H1 (cell line): ENCODE results near the gene NAE1. TPM values are rescaled to one million over a fixed set of nuclear protein-coding genes. Genes with fewer than 3 reads are reported as not detected.

Experiments used
- CTCF ChIA-PET: fragments of 300-600 bp; sonication (Branson Sonifier 250); formaldehyde crosslinking; loops from one replicate; lab custom pipeline; 2021; ENCODE audit not compliant: partially characterized antibody; lab: Charles Lee
- POLR2A ChIA-PET: fragments of 300-600 bp; sonication (Branson Sonifier 250); formaldehyde crosslinking; loops from one replicate; lab custom pipeline; 2021; ENCODE audit warnings: inconsistent platforms; ENCODE audit not compliant: partially characterized antibody; lab: Charles Lee
- DNase-seq, 2 experiments: peaks; one replicate each; pipeline versions ENCODE4 v3.0.0 to v3.0.0-alpha.2; 2010 to 2022; ENCODE audit warnings: low spot score in 2 of 2, low read depth in 1 of 2, mixed read lengths in 1 of 2
- FAIRE-seq: peaks from 2 replicates; lab custom pipeline; 2011; peaks lifted over from hg19 to GRCh38; lab: Jason Lieb, UNC
- H2AFZ ChIP-seq: 2 replicates; pipeline ENCODE4 v1.8.1; 2012; ENCODE audit warnings: low read length, inconsistent platforms
- H2AK5ac ChIP-seq: 2 replicates; pipeline ENCODE4 v1.6.1; 2013; ENCODE audit warnings: low read depth, low read length
- H2BK120ac ChIP-seq: replicated peaks from 2 replicates; pipeline ENCODE3; 2013; ENCODE audit warnings: low read depth, low read length, inconsistent platforms
- H2BK12ac ChIP-seq: 2 replicates; pipeline ENCODE4 v1.6.1; 2013; ENCODE audit warnings: low read depth, low read length
- H2BK15ac ChIP-seq: 2 replicates; pipeline ENCODE4 v1.6.1; 2013; ENCODE audit warnings: low read length
- H2BK20ac ChIP-seq: 2 replicates; pipeline ENCODE4 v1.6.1; 2013; ENCODE audit warnings: low read length
- H2BK5ac ChIP-seq: 2 replicates; pipeline ENCODE4 v1.6.1; 2013; ENCODE audit warnings: low read depth, low read length
- H3K14ac ChIP-seq: 2 replicates; pipeline ENCODE4 v1.6.1; 2013; ENCODE audit warnings: inconsistent platforms; ENCODE audit not compliant: insufficient read length
- H3K18ac ChIP-seq: 2 replicates; pipeline ENCODE4 v1.6.1; 2013; ENCODE audit warnings: low read length; ENCODE audit errors: extremely low read depth
- H3K23ac ChIP-seq: 2 replicates; pipeline ENCODE4 v1.6.1; 2013; ENCODE audit warnings: inconsistent platforms; ENCODE audit not compliant: insufficient read length
- H3K23me2 ChIP-seq: 2 replicates; pipeline ENCODE4 v1.6.1; 2013; ENCODE audit warnings: low read depth, low read length
- H3K27ac ChIP-seq: 2 replicates; pipeline ENCODE4 v1.6.1; 2011; ENCODE audit warnings: low read depth, low read length, inconsistent platforms
- H3K27me3 ChIP-seq, 4 experiments: replicated peaks in 1 of 4; 1 replicate in 1 of 4; 2 replicates in 3 of 4; pipeline versions ENCODE4 v1.6.1 to v1.8.1; 2011 to 2013; ENCODE audit warnings: low read length in 3 of 4, mild to moderate bottlenecking in 3 of 4, inconsistent platforms in 2 of 4, mixed read lengths in 2 of 4, moderate library complexity in 1 of 4; ENCODE audit not compliant: control insufficient read depth in 3 of 4, insufficient read depth in 3 of 4; ENCODE audit errors: extremely low read depth in 1 of 4
- H3K36me3 ChIP-seq, 4 experiments: 2 replicates each; pipeline versions ENCODE4 v1.6.1 to v1.8.1; 2011 to 2013; ENCODE audit warnings: mild to moderate bottlenecking in 4 of 4, low read length in 3 of 4, moderate library complexity in 2 of 4, control low read depth in 1 of 4, inconsistent platforms in 1 of 4; ENCODE audit not compliant: insufficient read depth in 4 of 4, control insufficient read depth in 2 of 4
- H3K4ac ChIP-seq: replicated peaks from 2 replicates; pipeline ENCODE3; 2013; ENCODE audit warnings: low read length, low read depth, mixed read lengths, inconsistent platforms; ENCODE audit not compliant: insufficient read length
- H3K4me1 ChIP-seq, 4 experiments: replicated peaks in 1 of 4; 1 replicate in 1 of 4; 2 replicates in 3 of 4; pipeline versions ENCODE4 v1.6.1 to v1.8.1; 2011 to 2013; ENCODE audit warnings: low read length in 3 of 4, inconsistent platforms in 2 of 4, mixed read lengths in 1 of 4; ENCODE audit not compliant: insufficient read depth in 4 of 4, control insufficient read depth in 3 of 4
- H3K4me2 ChIP-seq, 2 experiments: 2 replicates each; pipeline versions ENCODE4 v1.6.1 to v1.8.1; 2011 to 2013; ENCODE audit warnings: low read depth in 2 of 2, low read length in 2 of 2, control low read depth in 1 of 2, inconsistent platforms in 1 of 2, mild to moderate bottlenecking in 1 of 2; ENCODE audit not compliant: insufficient read depth in 1 of 2
- H3K4me3 ChIP-seq, 4 experiments: fragments of 200-600, 300-600 bp in 1 of 4; sonication (generic), shearing (Covaris generic), sonication (Bioruptor Twin) in 1 of 4; 2 replicates each; pipeline versions ENCODE4 v1.5.1 to v1.8.1; 2011 to 2016; ENCODE audit warnings: low read length in 4 of 4, low read depth in 3 of 4, control low read depth in 2 of 4, inconsistent platforms in 2 of 4, mild to moderate bottlenecking in 2 of 4, mixed read lengths in 1 of 4, moderate library complexity in 1 of 4; ENCODE audit not compliant: insufficient read depth in 2 of 4; ENCODE audit errors: extremely low read depth in 1 of 4
- H3K56ac ChIP-seq: replicated peaks from 2 replicates; pipeline ENCODE3; 2013; ENCODE audit warnings: low read depth, mild to moderate bottlenecking, mixed read lengths, low read length, inconsistent platforms; ENCODE audit not compliant: insufficient read length
- H3K79me1 ChIP-seq: 2 replicates; pipeline ENCODE4 v1.6.1; 2013; ENCODE audit warnings: low read depth, low read length, control low read depth
- H3K79me2 ChIP-seq, 2 experiments: 2 replicates each; pipeline versions ENCODE4 v1.6.1 to v1.8.1; 2012 to 2013; ENCODE audit warnings: low read length in 2 of 2, mild to moderate bottlenecking in 2 of 2, inconsistent platforms in 1 of 2; ENCODE audit not compliant: insufficient read depth in 2 of 2, control insufficient read depth in 1 of 2
- H3K9ac ChIP-seq, 4 experiments: replicated peaks in 1 of 4; 1 replicate in 1 of 4; 2 replicates in 3 of 4; pipeline versions ENCODE4 v1.6.1 to v1.8.1; 2011 to 2013; ENCODE audit warnings: low read depth in 3 of 4, low read length in 3 of 4, control low read depth in 2 of 4, mild to moderate bottlenecking in 2 of 4, moderate library complexity in 2 of 4, inconsistent platforms in 1 of 4; ENCODE audit errors: extremely low read depth in 1 of 4
- H3K9me3 ChIP-seq, 2 experiments: 2 replicates each; pipeline versions ENCODE4 v1.6.1 to v1.8.1; 2012 to 2013; ENCODE audit warnings: mild to moderate bottlenecking in 2 of 2, moderate library complexity in 2 of 2, control low read depth in 1 of 2, inconsistent platforms in 1 of 2, low read depth in 1 of 2, low read length in 1 of 2, mixed read lengths in 1 of 2; ENCODE audit not compliant: insufficient read depth in 2 of 2
- H4K20me1 ChIP-seq, 2 experiments: replicated peaks in 1 of 2; 2 replicates each; pipeline versions ENCODE3 to v1.8.1; 2011 to 2013; ENCODE audit warnings: inconsistent platforms in 2 of 2, low read length in 2 of 2, mild to moderate bottlenecking in 1 of 2; ENCODE audit not compliant: insufficient read depth in 2 of 2, control insufficient read depth in 1 of 2
- H4K5ac ChIP-seq: 2 replicates; pipeline ENCODE4 v1.6.1; 2013; ENCODE audit warnings: low read length, low read depth, mixed read lengths, inconsistent platforms; ENCODE audit not compliant: insufficient read length
- H4K8ac ChIP-seq: 2 replicates; pipeline ENCODE4 v1.8.0; 2013; ENCODE audit warnings: mild to moderate bottlenecking, moderate library complexity, low read length, inconsistent platforms; ENCODE audit not compliant: insufficient read depth; ENCODE audit errors: extremely low read depth
- H4K91ac ChIP-seq: replicated peaks from 2 replicates; pipeline ENCODE3; 2013; ENCODE audit warnings: low read length, mixed read lengths, inconsistent platforms; ENCODE audit not compliant: insufficient read length
- BACH1 ChIP-seq: IDR thresholded peaks from 2 replicates; pipeline ENCODE4 v1.6.1; 2012; ENCODE audit warnings: low read length, improper control_type of control experiment
- BCL11A ChIP-seq, 2 experiments: IDR thresholded peaks; one replicate each; pipeline ENCODE4 v1.6.1; 2011; ENCODE audit warnings: low read depth in 2 of 2, low read length in 2 of 2, mild to moderate bottlenecking in 2 of 2
- CHD1 ChIP-seq: IDR thresholded peaks from 2 replicates; pipeline ENCODE4 v1.6.1; 2012; ENCODE audit warnings: low read depth, low read length, improper control_type of control experiment
- CREB1 ChIP-seq: IDR thresholded peaks from 2 replicates; pipeline ENCODE4 v1.6.1; 2012; ENCODE audit warnings: inconsistent platforms
- HDAC2 ChIP-seq, 2 experiments: fragments of 300-600 bp in 1 of 2; sonication (generic) in 1 of 2; IDR thresholded peaks; 2 replicates each; pipeline ENCODE4 v1.6.1; 2011 to 2012; ENCODE audit warnings: low read depth in 2 of 2, low read length in 2 of 2, mild to moderate bottlenecking in 2 of 2, moderate library complexity in 2 of 2, borderline replicate concordance in 1 of 2, inconsistent platforms in 1 of 2
- NRF1 ChIP-seq: IDR thresholded peaks from 2 replicates; pipeline ENCODE4 v1.6.1; 2011; ENCODE audit warnings: mild to moderate bottlenecking, low read depth, low read length, improper control_type of control experiment
- SIX5 ChIP-seq: IDR thresholded peaks from 2 replicates; pipeline ENCODE4 v1.6.1; 2011; ENCODE audit warnings: mild to moderate bottlenecking, low read depth, low read length
- SP4 ChIP-seq: IDR thresholded peaks from 2 replicates; pipeline ENCODE4 v1.6.1; 2012; ENCODE audit warnings: low read length, inconsistent platforms
- WGBS, 2 experiments: shearing (Covaris generic) in 1 of 2; methylation state at CpG; one replicate each; pipeline versions ENCODE4 v1.1.6 to v1.1.7; 2013 to 2015; ENCODE audit warnings: low lambda C conversion rate in 2 of 2, mixed read lengths in 2 of 2, inconsistent platforms in 1 of 2, low coverage in 1 of 2, missing lambda C conversion rate in 1 of 2; ENCODE audit not compliant: insufficient replicate concordance in 2 of 2, insufficient coverage in 1 of 2, insufficient read length in 1 of 2; ENCODE audit errors: extremely low coverage in 1 of 2, missing lambda C conversion rate in 1 of 2; 5-methylcytosine and 5-hydroxymethylcytosine counted together
- polyA plus RNA-seq, 7 experiments: library from polyadenylated mRNA; depleted of rRNA in 3 of 7; stranded (reverse) in 5 of 7; unstranded in 2 of 7; fragments of >200 nt in 5 of 7; fragments of 200-250 nt in 2 of 7; gene quantifications; 1 replicate in 5 of 7; 2 replicates in 1 of 7; 4 replicates in 1 of 7; pipeline versions ENCODE4 v1.2.1 to v1.2.3, GENCODE V29; 2011 to 2013; ENCODE audit warnings: missing spikeins in 2 of 7, mixed read lengths in 2 of 7
- total RNA-seq: library from RNA; stranded (reverse); fragmentation: NEBNext Ultra II Directional; extraction: Animal tissue kit (Norgen Biotek cat#: 25700); gene quantifications from 2 replicates; pipeline ENCODE4 v1.2.1, GENCODE V29; 2021
- TF ChIP-seq, protein P1 (sequence below): IDR thresholded peaks from 2 replicates; pipeline ENCODE4 v1.6.1; 2012; ENCODE audit warnings: low read length, inconsistent platforms

The NAE1 gene
- total and polyA plus RNA-seq, 2 of the 8 experiments (the other 6 are each of a cell fraction or from before 2014, with no cell fraction given): 66.6 to 155 TPM

DNA sequence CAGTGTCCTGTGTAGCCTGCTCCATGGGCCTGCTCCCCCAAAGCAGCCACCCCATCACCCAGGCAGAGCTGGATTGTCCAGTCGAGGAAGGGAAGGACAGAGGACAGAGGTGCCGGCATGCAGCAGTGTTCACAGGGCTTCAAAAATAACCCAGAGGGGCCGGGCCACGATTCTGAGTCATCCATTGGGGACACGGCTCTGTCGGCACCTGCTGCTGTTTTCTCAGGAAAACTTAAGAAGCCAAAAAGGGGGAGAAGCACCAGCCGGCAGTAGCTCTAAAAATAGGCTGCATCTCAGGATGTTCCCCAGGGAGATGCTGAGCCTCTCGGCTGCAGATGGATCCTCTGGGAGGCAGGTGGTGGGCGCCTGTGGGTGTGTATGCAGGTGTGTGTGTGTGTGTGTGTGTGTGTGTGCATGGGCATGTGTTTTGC lies 15.0 kb upstream of the NAE1 start:
- Histone ChIP-seq H2BK15ac (no peak overlapping the region), H3K9ac (no peak overlapping the region), H3K9me3 (no peaks in the 10 kb centered on the region), H4K5ac (no peak overlapping the region), H3K4me2 (no peak overlapping the region; a peak in 1 of 4 replicates), H3K23ac (no peak overlapping the region), H3K27me3 (peaks cover 14 to 45% (median 36%) of the 10 kb centered on the region in 4 experiments), H4K8ac (no peak overlapping the region), H3K18ac (no peak overlapping the region), H3K23me2 (peaks cover 12% of the 10 kb centered on the region), H3K4me3 (no peak overlapping the region), H2BK20ac (no peak overlapping the region), H2BK12ac (no peak overlapping the region), H3K27ac (no peak overlapping the region), H2AFZ (no peak overlapping the region), H2BK120ac (no peak overlapping the region), H3K4me1 (peaks cover 0 to 2% (median 0%) of the 10 kb centered on the region in 4 experiments; a peak in 3 of 7 replicates), H3K14ac (no peak overlapping the region), H3K79me2 (no peaks in the 10 kb centered on the region), H2AK5ac (no peak overlapping the region), H4K20me1 (peaks cover 0 to 3% of the 10 kb centered on the region in 2 experiments), H3K4ac (no peak overlapping the region), H3K36me3 (no peaks in the 10 kb centered on the region), H3K79me1 (no peaks in the 10 kb centered on the region), H4K91ac (no peak overlapping the region), H2BK5ac (no peak overlapping the region), H3K56ac (no peak overlapping the region)
- ChIA-PET POLR2A (interaction anchor here (1.8 to 3.3 kb wide), 2 partner anchors 16 to 22 kb away, joined by 7 to 26 read pairs; partner anchors contain the start of gene NAE1), CTCF (interaction anchor here (0.6 to 13.4 kb wide), 6 partner anchors 9 to 148 kb away, joined by 3 to 162 read pairs (median 4); partner anchors contain the start of gene NAE1)
- FAIRE-seq: no peak
- DNase-seq: no peak
- 71% methylated on average over 9 of the region's 9 CpGs; no CpG with 5 or more reads in 1 of the 2 experiments for WGBS, 2 experiments
- TF ChIP-seq HDAC2 (IDR thresholded peaks at IDR 0.05; ENCODE audit: borderline replicate concordance in 1 of 2, low read depth in 2 of 2, low read length in 2 of 2): no peak
- TF ChIP-seq NRF1: no peak
- no peak for TF ChIP-seq CREB1
- no peak for TF ChIP-seq BCL11A (IDR thresholded peaks at IDR 0.05; ENCODE audit: low read depth in 2 of 2, low read length in 2 of 2)
- TF ChIP-seq, protein P1, sequence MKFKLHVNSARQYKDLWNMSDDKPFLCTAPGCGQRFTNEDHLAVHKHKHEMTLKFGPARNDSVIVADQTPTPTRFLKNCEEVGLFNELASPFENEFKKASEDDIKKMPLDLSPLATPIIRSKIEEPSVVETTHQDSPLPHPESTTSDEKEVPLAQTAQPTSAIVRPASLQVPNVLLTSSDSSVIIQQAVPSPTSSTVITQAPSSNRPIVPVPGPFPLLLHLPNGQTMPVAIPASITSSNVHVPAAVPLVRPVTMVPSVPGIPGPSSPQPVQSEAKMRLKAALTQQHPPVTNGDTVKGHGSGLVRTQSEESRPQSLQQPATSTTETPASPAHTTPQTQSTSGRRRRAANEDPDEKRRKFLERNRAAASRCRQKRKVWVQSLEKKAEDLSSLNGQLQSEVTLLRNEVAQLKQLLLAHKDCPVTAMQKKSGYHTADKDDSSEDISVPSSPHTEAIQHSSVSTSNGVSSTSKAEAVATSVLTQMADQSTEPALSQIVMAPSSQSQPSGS: no peak
- no peak for TF ChIP-seq CHD1
- TF ChIP-seq BACH1: no peak
- TF ChIP-seq SIX5: no peak
- no peak for TF ChIP-seq SP4
